Duodenal mucosa (tissue), 2 donors: ENCODE results near the gene PASK.

Experiments used
- H3K27ac ChIP-seq: one replicate; pipeline ENCODE4 v1.7.0; 2013; ENCODE audit warnings: low read depth, low read length
- H3K27me3 ChIP-seq, 2 donors: one replicate each; pipeline ENCODE4 v1.7.0; 2013; ENCODE audit warnings: low read length in 2 of 2, control low read depth in 1 of 2; ENCODE audit not compliant: insufficient read depth in 2 of 2, control insufficient read depth in 1 of 2
- H3K36me3 ChIP-seq, 2 donors: one replicate each; pipeline ENCODE4 v1.7.0; 2013; ENCODE audit warnings: low read length in 2 of 2, control low read depth in 1 of 2; ENCODE audit not compliant: insufficient read depth in 2 of 2, control insufficient read depth in 1 of 2
- H3K4me1 ChIP-seq, 2 donors: one replicate each; pipeline ENCODE4 v1.7.0; 2013; ENCODE audit warnings: low read length in 2 of 2, control low read depth in 1 of 2; ENCODE audit not compliant: insufficient read depth in 2 of 2, control insufficient read depth in 1 of 2
- H3K4me3 ChIP-seq, 2 donors: one replicate each; pipeline ENCODE4 v1.7.0; 2013; ENCODE audit warnings: low read length in 2 of 2, low read depth in 1 of 2
- H3K9ac ChIP-seq, 2 donors: one replicate each; pipeline ENCODE4 v1.7.0; 2013; ENCODE audit warnings: low read length in 2 of 2, low read depth in 1 of 2
- H3K9me3 ChIP-seq, 2 donors: one replicate each; pipeline ENCODE4 v1.7.0; 2013; ENCODE audit warnings: low read length in 2 of 2, control low read depth in 1 of 2; ENCODE audit not compliant: control insufficient read depth in 1 of 2

Gene PASK

DNA sequence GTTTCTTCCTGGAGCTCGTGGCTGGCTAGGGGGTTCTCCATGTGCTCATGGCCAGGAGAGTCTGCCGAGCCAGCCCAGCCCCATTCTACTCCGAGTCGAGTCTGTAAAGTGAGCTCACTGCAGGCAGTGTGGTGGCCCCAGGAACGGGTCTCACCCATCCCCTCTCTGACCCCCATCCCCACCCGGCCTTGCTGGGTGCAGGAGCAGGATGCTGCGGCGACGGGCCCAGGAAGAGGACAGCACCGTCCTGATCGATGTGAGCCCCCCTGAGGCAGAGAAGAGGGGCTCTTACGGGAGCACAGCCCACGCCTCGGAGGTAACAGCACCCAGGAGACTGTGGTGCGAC is 40.6 kb upstream of the PASK start:
- H3K9me3 ChIP-seq: no peaks in the 10 kb centered on the region
- no peak overlapping the region for H3K4me3 ChIP-seq
- H3K4me1 ChIP-seq: peaks cover 0 to 4% of the 10 kb centered on the region in 2 donors
- H3K36me3 ChIP-seq: no peaks in the 10 kb centered on the region
- H3K27me3 ChIP-seq: no peaks in the 10 kb centered on the region
- H3K27ac ChIP-seq: no peak overlapping the region
- no peak overlapping the region for H3K9ac ChIP-seq

DNA sequence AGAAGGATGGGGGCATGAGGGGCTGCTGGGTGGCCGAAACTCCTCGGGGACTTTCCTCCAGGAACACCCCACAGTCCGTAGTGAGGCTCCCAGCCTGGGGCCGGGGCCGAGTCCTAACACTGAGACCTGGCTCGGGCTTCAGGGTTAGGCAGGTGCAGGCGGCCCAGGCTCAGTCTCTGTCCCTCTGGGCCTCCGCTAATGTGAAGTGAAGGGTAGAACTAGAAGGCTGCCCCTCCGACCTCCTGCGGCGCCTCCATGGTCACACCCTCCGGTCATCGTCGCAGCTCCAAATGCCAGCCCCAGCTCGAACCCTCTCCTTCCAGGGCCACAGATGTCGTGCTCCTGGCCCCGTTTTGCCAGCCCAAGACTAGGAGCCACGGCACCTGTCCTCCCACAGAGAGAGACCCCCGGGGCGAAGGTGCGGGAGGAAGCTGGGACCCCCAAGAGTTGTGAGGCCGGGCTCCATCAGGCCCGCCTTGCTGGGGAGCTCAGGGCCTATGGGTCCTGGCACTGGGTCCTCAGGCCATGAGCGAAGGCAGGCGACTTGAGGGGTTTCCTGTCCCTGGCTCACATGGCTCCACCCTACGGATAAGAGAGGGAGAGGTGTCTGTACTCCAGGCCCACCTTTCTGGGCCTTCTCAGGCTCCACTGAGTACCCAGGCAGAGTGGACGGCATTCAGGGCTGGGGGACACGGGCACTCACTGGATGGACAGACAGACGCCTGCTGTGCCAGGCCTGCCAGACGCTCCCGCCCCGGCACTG is 40.0 kb upstream of the PASK start:
- H3K4me3 ChIP-seq: no peak overlapping the region
- H3K36me3 ChIP-seq: no peaks in the 10 kb centered on the region
- no peak overlapping the region for H3K9ac ChIP-seq
- peaks cover 0 to 4% of the 10 kb centered on the region in 2 donors for H3K4me1 ChIP-seq
- no peaks in the 10 kb centered on the region for H3K27me3 ChIP-seq
- H3K27ac ChIP-seq: no peak overlapping the region
- no peaks in the 10 kb centered on the region for H3K9me3 ChIP-seq

DNA sequence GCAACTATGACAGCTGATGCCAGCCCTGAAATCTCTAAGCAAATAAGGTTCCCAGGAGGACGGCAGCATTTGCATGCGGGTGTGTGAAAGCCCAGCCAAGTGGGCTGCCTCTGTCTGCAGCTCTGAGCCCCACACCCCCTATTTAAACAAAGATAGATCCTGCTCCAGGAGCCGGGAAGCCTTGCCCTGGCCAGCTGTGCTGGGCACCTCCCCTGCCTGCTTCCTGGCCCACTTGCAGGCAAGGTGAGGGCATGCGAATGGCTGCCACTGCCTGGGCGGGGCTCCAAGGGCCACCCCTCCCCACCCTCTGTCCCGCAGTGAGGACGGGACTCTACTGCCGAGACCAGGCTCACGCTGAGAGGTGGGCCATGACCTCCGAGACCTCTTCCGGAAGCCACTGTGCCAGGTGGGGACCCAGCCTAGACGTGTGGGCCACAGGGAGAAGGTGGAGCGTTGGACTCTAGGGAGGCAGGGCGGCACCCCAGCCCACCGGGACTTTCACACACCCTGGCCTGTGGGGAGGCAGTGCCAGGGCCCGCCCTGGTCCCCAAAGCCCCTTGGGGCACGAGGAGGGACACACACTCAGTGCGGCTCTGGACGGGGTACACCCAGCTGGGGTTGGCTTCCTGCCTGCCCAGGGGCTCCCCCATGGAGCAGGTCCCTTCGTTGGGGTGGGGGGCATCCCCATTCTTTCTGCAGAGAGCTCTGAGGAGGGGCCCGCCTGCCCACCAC is 39.3 kb upstream of the PASK start, which contains the start of gene ANO7:
TSS of gene ANO7 (plus strand) at position 317 of the 732 bp plus-strand sequence. CDS start 1,387 bp downstream, outside the sequence.
- Histone ChIP-seq H3K36me3 (peaks cover 0 to 1% of the 10 kb centered on the region in 2 donors), H3K9ac (no peak within 1 kb of the TSS), H3K27ac (no peak within 1 kb of the TSS), H3K4me3 (peak within 1 kb of the TSS; percentile 17 to 50), H3K27me3 (no peaks in the 10 kb centered on the region), H3K9me3 (no peaks in the 10 kb centered on the region), H3K4me1 (peaks cover 0 to 4% of the 10 kb centered on the region in 2 donors)

DNA sequence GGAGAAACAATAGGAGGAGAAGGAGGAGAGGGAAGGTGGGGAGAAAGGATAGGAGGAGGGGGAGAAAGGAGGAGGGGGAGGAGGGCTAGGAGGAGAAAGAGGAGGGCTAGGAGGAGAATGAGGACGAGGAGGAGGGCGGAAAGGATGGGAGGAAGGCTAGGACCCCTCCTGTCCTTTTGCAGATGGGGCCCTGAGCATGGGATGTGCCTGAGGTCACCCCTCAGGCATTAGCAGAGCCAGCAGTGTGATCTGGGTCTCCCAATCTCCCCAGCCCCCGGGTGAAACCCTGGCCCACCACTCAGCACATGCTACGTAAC is 38.6 kb upstream of the PASK start:
- no peak overlapping the region for H3K27ac ChIP-seq

DNA sequence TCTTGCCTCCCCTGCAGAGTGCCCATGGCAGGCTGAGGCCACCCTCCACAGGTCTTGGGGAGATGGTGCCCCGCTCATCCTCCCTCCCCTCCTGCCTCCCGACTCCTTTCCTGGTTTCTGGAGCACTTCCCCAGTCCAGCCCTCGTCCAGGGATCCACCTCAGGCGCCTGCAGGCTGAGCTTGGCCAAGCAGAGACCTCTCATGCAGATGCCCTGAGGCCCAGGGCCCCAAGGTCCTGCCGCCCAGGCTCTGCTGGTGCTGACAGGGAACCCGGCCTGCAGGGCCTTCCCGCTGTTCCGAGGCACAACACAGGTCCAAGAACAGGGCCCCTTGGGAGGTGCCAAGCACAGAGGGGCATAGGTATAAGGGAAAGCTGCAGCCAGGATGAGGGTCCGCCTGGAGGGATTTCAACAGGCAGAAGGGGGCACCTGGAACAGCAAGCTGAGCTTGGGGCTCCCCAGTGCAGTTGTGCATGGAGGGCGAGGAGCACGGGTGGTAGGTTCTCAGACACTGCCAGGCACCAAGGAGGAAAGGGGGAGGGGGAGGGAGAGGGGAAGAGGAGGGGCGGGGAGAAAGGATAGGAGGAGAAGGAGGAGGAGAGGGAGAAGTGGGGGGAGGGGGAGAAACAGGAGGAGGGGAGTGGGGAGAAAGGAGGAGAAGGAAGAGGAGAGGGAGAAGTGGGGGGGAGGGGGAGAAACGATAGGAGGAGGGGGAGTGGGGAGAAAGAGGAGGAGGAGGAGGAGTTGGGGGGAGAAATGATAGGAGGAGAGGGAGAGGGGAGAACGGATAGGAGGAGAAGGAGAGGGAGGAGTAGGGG is 38.0 kb upstream of the PASK start:
- H3K9me3 ChIP-seq: no peaks in the 10 kb centered on the region
- H3K4me1 ChIP-seq: peaks cover 0 to 4% of the 10 kb centered on the region in 2 donors
- H3K4me3 ChIP-seq: no peak overlapping the region
- peaks cover 0 to 14% of the 10 kb centered on the region in 2 donors for H3K36me3 ChIP-seq
- H3K27ac ChIP-seq: no peak overlapping the region
- no peak overlapping the region for H3K9ac ChIP-seq
- H3K27me3 ChIP-seq: no peaks in the 10 kb centered on the region

More for the DNA sequence above, 38.6 kb upstream of the PASK start:
- H3K9me3 ChIP-seq: no peaks in the 10 kb centered on the region
- no peaks in the 10 kb centered on the region for H3K27me3 ChIP-seq
- H3K4me1 ChIP-seq: peaks cover 0 to 4% of the 10 kb centered on the region in 2 donors
- H3K36me3 ChIP-seq: peaks cover 0 to 8% of the 10 kb centered on the region in 2 donors
- H3K4me3 ChIP-seq: peak overlapping the region in 1 of 2 donors; percentile 17
- no peak overlapping the region for H3K9ac ChIP-seq

DNA sequence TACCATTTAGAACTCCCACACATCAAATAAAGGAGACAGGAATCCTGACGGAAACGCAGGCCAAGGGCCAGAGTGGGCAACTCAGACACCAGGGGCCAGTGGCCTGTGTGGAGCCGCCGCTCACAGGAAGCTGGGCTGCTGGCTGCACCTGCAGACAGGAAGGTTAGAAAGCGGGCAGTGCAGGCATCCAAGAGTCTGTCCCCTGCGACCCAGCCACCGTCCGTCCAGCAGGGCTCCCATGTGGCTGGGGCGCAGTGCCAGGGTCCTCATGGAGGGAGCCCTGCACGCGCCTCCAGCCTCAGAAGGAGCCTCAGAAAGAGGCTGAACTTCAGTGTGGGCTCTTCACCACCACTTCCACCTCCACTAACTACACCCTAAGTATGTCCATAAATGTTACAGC is 36.7 kb upstream of the PASK start:
- H3K4me3 ChIP-seq: no peak overlapping the region
- no peaks in the 10 kb centered on the region for H3K27me3 ChIP-seq
- no peaks in the 10 kb centered on the region for H3K9me3 ChIP-seq
- peaks cover 0 to 18% of the 10 kb centered on the region in 2 donors for H3K36me3 ChIP-seq
- H3K4me1 ChIP-seq: peaks cover 0 to 4% of the 10 kb centered on the region in 2 donors
- no peak overlapping the region for H3K9ac ChIP-seq
- H3K27ac ChIP-seq: no peak overlapping the region

DNA sequence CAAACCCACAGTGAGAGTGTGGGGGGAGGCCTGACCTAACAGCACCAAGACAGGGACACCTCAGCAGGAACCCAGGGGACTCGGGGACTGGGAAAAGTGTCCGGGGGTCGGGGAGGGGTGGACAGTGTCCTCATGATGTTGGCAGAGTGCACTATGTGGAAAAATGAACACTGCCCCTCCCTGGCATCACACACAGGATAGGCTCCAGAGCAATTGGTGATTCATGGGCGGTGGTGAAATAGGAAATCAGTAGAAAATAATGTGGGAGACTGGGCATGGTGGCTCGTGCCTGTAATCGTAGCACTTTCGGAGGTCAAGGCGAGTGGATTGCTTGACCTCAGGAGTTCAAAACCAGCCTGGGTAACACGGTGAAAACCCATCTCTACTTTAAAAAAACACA is 35.6 kb upstream of the PASK start:
- Histone ChIP-seq H3K27ac (no peak overlapping the region), H3K9me3 (no peaks in the 10 kb centered on the region), H3K4me3 (no peak overlapping the region), H3K27me3 (no peaks in the 10 kb centered on the region), H3K36me3 (peaks cover 0 to 23% of the 10 kb centered on the region in 2 donors), H3K9ac (no peak overlapping the region), H3K4me1 (peaks cover 0 to 4% of the 10 kb centered on the region in 2 donors)

DNA sequence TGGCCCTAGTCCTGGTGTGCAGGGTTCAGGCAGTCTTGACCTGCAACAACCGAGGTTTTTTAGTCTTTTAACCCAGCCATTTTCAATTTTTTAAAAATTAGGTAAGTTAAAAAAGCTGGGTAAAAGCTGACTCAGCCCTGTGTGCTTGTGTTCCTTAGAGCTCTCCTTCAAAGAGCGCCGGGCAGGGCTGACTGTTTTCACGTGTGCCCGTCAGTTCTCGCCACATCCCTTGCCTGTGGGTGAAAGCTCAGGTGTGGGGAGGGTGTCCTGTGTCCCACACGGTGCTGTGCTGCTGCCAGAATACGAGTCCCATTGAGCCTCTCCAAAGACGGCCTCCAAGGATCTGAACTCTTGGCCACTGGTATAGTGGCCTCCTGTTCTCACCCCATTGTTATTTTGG is 33.9 kb upstream of the PASK start:
- H3K36me3 ChIP-seq: peaks cover 8 to 30% of the 10 kb centered on the region in 2 donors
- no peaks in the 10 kb centered on the region for H3K9me3 ChIP-seq
- no peaks in the 10 kb centered on the region for H3K27me3 ChIP-seq

DNA sequence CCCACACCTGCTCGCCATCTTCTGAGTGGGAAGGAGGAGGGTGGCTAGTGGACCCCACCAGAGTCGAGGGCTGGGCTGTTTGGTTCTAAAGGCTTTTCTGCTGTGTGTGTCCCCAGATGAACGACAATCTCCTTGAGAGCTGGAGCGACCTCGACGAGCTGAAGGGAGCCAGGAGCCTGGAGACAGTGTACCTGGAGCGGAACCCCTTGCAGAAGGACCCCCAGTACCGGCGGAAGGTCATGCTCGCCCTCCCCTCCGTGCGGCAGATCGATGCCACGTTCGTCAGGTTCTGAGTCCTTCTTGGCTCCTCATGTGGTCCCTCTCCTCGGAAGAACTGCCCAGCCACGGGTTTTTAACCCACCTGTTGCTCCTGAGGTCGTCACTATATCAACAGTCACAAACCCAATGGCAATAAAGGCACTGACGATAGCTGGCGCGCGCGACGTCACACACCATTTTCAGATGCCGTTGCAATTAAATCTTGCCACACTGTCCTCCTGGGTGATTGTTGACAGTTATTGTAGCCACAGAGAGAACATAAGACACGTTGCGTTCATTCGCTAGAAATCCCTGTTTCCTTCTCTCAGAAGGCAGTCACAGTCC is 33.4 kb upstream of the PASK start:
- Histone ChIP-seq H3K4me1 (no peaks in the 10 kb centered on the region), H3K36me3 (peaks cover 12 to 35% of the 10 kb centered on the region in 2 donors), H3K9ac (no peak overlapping the region), H3K27ac (no peak overlapping the region), H3K27me3 (no peaks in the 10 kb centered on the region), H3K9me3 (no peaks in the 10 kb centered on the region), H3K4me3 (no peak overlapping the region)

More for the DNA sequence above, 33.9 kb upstream of the PASK start:
- Histone ChIP-seq H3K9ac (no peak overlapping the region), H3K4me1 (peaks cover 0 to 3% of the 10 kb centered on the region in 2 donors), H3K27ac (no peak overlapping the region), H3K4me3 (no peak overlapping the region)
